Posterior vena cava (tissue), 2 donors: ENCODE measurements around the gene FLCN. TPM values are rescaled to one million over a fixed set of nuclear protein-coding genes. Genes with fewer than 3 reads are reported as not detected.

ENCODE experiments used
- DNase-seq: peaks from one replicate; pipeline ENCODE4 v3.0.0-alpha.2; 2020; ENCODE audit warnings: low spot score
- intact Hi-C, 2 donors: fragments of 100-400 bp; cut with DNase I; formaldehyde crosslinking; loops; one replicate each; pipeline versions ENCODE4 v1.14.1 to v1.14.2; 2022 to 2023
- total RNA-seq, 2 donors: library from RNA; stranded (reverse); fragmentation: NEBNext Ultra II Directional; extraction: Animal tissue kit (Norgen Biotek cat#: 25700); gene quantifications; one replicate each; pipeline ENCODE4 v1.2.1, GENCODE V29; 2021
- donor health status: DM: yes; HTN: yes; CAD: no.
- donor health status: DM: yes; HTN: yes; CAD: no.

The FLCN gene
- total RNA-seq, 2 donors from 2014 or later, result 37.9 to 53.5 TPM

DNA sequence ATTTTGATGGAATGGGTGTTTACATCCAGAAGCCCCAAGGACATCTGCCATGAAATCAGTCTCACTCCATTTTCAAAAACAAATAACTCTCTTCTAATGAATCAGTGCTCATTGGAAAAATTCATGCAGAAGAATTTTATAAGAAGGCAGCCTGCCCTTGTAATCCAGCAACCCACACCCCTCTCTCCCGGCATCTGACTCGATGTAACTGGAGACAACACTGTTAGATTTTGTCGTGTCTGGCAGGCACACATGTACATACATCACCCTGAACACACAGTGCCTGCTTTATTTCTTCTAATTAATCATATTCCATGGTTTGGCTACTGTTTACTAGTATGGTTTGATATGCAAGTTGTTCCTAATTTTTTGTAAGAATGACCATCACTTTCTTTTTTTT, 19.0 kb downstream of the FLCN start:
- intact Hi-C loops, result loop anchor here in 1 of 2 donors (10.0 kb wide), 1 partner anchor 213 kb away; no protein-coding TSS in a partner anchor
- DNase-seq, result no peak

DNA sequence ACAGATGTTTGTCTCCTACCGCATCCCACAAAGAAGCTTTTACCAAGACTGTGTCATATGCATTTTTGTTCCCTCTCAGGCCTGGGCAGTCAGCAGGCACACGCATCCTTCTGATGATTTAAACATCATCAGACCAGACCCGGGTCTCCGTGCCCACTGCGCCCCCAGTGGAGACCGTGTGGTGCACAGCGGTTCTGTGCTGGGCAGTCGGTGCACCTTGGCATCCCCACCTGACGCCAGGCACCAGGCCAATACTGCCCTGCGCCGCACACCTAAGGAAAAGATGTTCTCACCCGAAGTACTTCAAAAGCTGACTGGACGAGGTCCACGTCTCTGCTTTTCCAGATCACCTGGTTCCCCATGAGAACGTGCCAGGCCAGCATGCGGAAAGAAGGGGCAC, 20.2 kb downstream of the FLCN start:
- intact Hi-C loops, result loop anchor here in 1 of 2 donors (10.0 kb wide), 1 partner anchor 212 kb away; no protein-coding TSS in a partner anchor
- no peak for DNase-seq

DNA sequence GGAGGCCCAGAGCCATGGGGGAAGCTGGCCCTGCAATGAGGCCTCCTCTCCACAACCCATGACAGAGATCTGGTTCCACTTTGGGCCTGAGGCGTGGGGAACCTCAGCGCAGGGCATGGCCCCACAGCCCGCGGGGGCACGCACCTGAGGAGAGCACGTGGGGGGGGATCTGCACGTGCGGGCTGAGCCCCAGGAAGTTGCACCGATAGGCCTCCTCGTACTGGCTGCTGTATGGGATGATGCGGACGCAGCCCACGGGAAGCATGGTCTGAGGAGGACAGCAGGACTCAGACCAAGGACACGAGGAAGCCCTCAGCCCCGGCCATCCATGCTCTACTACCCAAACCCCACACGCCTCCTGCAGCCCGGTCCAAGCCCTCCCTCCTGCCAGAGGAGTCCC, 20.7 kb downstream of the FLCN start:
- no peak for DNase-seq

DNA sequence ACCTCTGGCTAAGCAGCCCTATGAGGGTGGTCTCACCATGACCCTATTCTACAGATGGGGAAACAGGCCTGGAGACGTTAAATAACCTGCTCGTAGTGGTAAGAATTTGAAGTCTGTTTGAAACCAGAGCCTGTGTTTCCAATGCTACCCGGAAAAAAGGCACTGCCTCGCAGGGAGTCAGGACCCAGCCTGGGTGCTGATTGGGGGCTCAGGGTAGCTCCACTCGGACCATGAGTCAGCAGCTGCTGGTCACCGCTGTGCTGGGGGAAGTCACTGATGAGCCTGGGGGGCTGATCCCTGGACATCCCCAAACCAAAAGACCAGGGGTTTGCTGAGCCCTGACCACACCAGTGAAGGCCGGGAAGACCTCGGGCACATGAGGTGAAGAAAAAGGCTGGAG, 21.4 kb downstream of the FLCN start:
- intact Hi-C loops, result loop anchor here in 1 of 2 donors (10.0 kb wide), 1 partner anchor 211 kb away; no protein-coding TSS in a partner anchor
- DNase-seq, result no peak

More for the DNA sequence above, 20.7 kb downstream of the FLCN start:
- intact Hi-C loops, result loop anchor here in 1 of 2 donors (10.0 kb wide), 1 partner anchor 211 kb away; no protein-coding TSS in a partner anchor

DNA sequence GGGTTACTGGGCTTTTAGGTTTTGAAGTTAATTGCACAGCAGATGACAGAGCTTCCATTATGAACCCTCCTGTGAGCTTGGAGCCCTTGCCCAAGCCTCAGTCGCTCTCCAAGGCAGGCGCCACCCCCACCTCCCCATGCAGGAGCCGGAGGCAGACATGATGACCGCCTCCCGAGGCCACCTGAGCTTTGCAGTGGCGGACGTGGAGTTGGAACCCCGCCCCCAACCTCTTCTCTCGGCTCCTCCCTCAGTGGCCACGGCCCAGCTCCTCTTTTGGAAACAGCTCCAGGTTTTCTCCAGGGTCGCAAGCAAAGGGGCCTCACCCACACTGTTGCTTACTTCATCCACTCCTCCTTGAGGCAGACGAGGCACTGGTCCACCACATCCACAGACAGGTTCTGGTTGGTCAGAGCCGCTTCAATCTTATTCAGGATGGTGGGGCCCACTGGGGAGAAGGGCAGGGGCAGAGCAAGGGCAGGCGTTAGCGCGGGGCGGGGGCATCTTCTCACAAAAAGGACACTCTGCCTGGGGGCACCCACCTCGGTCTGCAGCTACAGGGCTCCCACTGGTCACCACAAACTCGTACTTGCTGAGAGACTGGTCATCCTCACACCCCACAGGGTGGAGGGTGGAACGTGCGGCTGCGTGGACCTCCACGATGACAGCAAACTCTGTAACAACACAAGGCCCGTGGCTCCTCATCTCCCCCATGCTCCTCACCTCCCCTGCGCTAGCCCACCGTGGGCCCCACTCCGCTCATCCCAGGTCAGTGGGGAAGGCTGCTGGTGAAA, 22.1 kb downstream of the FLCN start:
- DNase-seq, result no peak
- intact Hi-C loops, result loop anchor here in 1 of 2 donors (10.0 kb wide), 1 partner anchor 210 kb away; no protein-coding TSS in a partner anchor

DNA sequence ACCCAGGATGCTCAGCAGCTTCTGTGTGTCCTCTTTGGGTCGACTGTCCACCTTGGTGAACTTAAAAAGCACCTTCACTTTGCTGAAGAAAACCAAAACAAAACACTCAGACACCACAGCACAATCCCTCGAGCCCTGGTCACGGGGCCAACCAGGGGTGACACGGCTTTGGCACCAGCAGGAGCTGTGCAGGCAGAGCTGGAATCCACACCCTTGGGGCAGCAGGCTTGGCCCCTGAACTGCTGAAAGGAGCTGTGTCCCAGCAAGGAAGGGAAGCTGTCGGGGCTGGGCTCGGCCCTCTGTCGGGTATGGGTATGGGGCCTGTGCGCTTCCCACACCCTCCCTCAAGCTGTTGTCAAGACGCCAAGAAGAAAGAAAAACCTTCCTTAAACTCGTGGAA, 23.2 kb downstream of the FLCN start:
- DNase-seq, result no peak
- intact Hi-C loops, result loop anchor here in 1 of 2 donors (10.0 kb wide), 1 partner anchor 209 kb away; no protein-coding TSS in a partner anchor

DNA sequence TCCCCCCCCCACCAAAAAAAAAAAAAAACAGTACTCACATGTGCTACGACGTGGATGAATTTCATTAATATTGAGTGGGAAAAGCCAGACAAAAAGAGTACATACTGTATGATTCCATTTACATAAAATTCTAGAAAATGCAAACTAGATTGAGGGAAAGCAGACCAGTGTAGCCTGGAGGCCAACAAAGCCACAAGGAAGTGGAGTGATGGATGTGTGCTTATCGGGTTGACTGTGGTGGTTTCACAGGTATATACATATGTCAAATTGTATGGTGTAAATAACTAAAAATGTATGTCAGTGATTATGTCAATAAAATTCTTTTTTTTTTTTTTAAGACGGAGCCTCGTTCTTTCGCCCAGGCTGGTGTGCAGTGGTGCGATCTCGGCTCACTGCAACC, 29.0 kb downstream of the FLCN start:
- no peak for DNase-seq
- intact Hi-C loops, result loop anchor here in 1 of 2 donors (10.0 kb wide), 1 partner anchor 203 kb away; no protein-coding TSS in a partner anchor

DNA sequence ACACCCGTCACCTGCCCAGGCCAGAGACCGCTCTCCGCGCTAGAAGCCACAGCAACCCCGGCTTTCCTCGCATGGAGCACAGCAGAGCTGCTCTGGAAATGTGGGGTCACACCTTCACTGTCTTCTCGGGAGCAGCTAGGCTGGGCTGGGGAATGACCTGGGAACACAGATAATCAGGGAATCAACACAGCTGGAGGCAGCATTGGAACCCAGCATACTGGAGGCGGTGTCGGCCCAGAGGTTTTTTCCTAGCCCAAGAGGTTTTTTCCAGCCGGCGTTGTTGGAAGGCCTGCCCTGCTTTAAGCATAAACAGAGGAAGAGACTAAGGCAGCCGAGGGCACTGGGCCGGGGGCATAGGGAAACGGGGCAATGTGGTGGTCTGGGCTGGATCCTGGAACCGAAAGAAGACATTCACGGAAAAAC, 30.0 kb downstream of the FLCN start:
- intact Hi-C loops, result loop anchor here in 1 of 2 donors (10.0 kb wide), 1 partner anchor 202 kb away; no protein-coding TSS in a partner anchor
- DNase-seq, result no peak

DNA sequence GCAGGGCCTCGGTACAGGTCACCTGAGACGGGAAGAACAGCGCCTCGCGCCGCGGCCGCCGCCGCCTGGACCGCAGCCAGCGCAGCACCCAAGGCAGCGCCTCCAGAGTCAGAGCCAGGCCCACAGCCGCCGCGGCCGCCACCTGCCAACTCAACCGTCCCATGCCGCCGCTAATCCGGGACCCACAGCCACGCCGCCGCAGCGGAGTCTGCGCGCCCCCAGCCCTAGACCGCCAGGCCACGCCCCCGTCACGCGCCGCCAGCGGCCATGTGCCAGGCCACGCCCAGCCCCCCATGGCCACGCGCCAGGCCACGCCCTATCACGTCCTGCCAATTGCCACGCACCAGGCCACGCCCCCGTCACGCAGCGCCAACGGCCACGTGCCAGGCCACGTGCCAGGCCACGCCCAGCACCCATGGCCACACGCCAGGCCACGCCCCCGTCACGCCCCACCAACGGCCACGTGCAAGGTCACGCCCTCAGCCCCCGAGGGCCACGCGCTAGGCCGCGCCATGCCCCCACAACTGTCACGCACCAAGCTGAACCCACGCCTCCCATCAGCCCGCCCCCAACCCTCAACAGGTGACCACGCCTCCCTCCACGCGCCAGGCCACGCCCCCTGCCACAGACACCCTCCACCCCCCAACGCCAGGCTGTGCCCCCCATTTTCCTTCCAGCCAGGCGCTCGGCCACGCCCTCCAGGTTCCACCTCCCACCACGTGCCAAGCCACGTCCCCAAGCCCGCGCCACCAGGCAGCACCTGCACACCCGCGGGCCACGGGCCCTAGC, 30.6 kb downstream of the FLCN start, which contains the start of gene PLD6:
TSS of gene PLD6 (minus strand) at position 210 of the 789 bp plus-strand sequence. CDS start at position 163, 47 bp downstream.
- DNase-seq, result peak; percentile 95
- intact Hi-C loops, result loop anchor here in 1 of 2 donors (10.0 kb wide), 1 partner anchor 202 kb away; no protein-coding TSS in a partner anchor

DNA sequence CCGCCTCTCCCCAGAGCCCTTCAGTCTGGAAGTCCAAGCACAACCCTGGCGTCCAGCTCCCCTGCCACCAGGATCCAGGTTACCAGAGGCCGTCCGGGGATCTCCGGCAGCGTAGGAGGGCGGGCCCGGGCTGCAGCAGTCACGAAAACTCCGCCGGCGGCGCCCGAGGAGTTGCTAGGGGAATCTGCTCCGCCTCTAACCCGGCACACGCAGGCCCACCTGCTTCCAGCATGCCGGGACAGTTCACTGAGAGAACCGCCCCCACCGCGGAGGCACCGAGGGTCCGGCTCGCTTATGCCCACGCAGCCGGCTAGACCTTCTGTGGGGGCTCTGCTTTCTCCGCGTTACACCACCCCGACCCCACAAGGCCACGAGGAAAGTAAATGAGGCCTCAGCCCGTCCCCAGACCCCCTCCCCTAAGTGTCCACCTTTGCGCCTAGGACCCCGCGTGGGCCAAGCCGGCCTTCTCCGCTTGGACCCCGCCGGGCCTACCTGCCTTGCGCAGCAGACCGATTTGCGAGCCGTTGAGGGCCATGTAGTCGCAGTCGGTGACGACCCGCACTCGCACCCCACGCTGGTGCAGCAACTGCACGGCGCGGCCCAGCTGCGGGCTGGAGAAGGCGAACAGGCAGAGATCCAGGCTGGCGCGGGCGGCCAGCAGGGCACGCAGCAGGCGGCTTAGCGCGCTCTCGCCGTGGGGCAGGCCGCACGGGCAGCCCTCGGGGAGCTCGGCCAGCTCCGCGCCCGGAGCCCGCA, 31.4 kb downstream of the FLCN start:
- intact Hi-C loops, result loop anchor here in 1 of 2 donors (10.0 kb wide), 1 partner anchor 201 kb away; no protein-coding TSS in a partner anchor
- peak; percentile 88 for DNase-seq

DNA sequence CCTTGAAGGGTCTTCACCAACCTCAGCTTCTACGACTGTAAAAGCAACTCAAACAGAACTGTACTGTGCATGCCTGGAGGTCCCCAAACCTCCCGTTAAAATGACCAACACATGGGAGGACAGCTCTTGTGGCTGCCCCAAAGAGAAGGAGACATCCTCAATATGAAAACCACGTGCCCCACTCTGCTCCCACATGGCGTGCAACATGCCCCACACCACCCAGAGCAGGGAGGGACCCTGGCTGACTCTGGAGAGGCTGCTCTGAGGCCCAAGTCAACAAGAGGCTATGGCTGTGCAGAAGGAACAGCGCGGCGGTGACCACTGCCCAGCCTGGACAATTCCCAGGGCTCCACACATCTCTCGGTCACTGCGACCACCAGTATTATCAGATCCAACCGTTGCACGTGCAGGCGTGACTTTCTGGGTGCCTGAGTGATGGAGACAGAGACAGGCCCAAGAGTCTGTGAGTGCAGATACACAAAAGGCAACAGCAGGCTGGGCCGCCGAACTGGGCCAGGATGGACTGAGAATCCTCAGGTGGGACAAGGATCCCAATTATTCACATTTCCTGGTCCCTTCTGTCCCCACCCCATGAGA, 32.2 kb downstream of the FLCN start:
- intact Hi-C loops, result loop anchor here (5.0 to 10.0 kb wide), 2 partner anchors 33 to 200 kb away; partner anchors contain the start of gene FLCN (in 1 of the 2)
- DNase-seq, result no peak

DNA sequence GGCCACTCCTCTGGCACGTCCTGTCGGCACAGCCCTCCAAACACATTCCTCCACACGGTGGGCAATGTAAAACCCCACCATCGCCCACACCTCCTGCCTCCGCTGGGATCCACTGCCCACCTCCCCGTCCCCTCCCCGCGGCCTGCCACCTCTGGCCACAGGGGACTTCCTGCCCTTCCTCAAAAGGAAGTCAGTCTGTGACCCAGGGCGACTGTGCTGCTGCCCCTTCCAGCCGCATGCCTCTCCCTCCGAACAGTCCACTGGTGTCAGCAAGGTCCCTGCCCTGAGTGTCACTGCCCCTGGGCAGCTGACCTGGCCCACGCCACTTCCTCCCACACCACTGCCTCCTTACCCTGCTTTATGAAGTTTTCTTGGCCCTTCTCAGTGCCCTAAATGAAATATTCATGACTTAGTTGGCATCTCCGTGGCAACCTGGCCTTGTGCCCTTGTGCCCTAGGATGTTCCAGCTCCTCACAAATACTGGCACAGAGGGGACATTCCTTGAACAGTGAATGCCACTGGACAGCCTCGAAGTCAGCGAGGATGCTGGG, 32.9 kb downstream of the FLCN start:
- intact Hi-C loops, result loop anchor here (5.0 to 10.0 kb wide), 2 partner anchors 33 to 199 kb away; partner anchors contain the start of gene FLCN (in 1 of the 2)
- no peak for DNase-seq

DNA sequence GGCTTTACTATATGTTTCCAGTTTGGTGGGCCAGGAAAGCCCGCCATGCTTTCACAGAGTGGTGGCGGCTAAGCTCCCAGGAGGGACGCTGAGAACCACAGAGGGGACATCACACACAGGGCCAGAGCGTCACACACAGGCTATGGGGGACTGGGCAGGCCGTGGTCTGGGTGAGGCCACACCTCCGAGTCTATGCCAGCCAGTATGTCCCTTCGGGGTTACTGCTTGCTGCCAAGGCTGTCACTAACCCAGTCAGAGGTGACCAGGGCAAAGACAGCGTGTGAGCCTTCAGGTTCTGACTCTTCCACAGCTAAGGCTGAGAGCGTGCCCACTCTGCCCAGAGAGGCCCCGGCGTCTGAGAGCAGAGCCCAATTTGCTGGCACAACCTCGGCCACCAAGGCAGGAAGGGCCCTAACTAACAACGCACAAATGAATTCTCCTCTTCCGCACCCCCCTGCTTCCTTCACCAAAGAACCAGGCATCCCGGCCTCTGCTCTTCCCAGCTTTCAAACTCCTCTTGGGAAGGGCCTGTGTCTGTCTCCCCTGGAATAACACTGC, 33.7 kb downstream of the FLCN start:
- intact Hi-C loops, result loop anchor here (5.0 to 10.0 kb wide), 2 partner anchors 34 to 198 kb away; partner anchors contain the start of gene FLCN (in 1 of the 2)
- no peak for DNase-seq

DNA sequence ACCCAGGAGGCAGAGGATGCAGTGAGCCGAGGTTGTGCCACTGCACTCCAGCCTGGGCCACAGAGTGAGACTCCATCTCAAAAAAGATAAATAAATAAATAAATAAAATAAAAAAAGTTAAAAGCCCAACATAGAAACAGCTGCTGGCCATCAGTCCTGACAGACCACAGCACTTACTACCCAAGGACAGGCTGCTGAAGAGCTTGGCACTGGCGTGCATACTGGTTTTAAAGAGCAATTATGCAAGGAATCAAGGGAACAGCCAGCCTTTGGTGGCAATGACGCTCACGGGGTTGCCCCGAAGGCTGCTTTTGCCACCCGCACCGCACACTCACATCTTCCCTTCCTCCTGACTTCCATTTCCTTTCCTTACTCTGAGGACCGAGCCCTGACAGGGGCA, 35.1 kb downstream of the FLCN start:
- DNase-seq, result no peak
- intact Hi-C loops, result loop anchor here (5.0 to 10.0 kb wide), 2 partner anchors 35 to 197 kb away; partner anchors contain the start of gene FLCN (in 1 of the 2)

DNA sequence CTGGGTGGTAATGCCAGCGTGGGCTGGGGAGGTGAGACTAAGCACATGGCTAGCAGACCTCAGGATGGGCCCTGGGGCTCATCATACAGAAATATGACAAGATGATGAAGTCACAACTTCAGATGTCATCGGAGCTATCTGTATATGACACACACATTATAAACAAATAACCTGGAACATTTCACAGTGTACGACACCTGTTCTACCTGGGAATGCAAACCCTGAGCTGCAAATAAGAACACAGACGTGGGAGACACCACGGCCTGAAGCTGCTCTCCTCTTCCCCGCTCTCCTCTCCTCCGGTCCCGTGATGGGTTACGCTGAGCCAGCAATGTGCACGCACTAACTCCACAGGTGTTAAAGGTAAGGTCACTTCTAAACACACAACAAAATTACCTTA, 35.7 kb downstream of the FLCN start:
- intact Hi-C loops, result loop anchor here (5.0 to 10.0 kb wide), 2 partner anchors 36 to 196 kb away; partner anchors contain the start of gene FLCN (in 1 of the 2)

DNA sequence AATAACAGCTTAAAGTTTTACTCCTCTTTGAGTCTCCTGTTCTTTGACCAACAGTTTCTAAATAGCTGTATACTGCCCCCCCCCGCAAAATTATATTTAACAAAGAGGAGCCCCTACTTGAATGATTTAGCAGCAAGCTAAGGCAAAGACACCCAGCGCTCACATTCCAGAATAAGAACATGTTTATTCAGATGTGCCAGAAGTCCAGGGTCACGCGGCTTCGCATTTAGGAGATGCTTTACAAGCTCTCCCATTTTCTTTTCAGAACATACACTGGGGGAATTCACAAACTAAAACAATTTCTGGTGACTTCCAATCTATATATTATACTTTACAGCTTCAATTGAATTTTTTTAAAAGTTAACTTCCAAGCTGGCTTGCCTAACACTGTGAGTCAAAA, 36.1 kb downstream of the FLCN start:
- intact Hi-C loops, result loop anchor here (5.0 to 10.0 kb wide), 2 partner anchors 36 to 196 kb away; partner anchors contain the start of gene FLCN (in 1 of the 2)
- DNase-seq, result no peak

More for the DNA sequence above, 35.7 kb downstream of the FLCN start:
- DNase-seq, result no peak

DNA sequence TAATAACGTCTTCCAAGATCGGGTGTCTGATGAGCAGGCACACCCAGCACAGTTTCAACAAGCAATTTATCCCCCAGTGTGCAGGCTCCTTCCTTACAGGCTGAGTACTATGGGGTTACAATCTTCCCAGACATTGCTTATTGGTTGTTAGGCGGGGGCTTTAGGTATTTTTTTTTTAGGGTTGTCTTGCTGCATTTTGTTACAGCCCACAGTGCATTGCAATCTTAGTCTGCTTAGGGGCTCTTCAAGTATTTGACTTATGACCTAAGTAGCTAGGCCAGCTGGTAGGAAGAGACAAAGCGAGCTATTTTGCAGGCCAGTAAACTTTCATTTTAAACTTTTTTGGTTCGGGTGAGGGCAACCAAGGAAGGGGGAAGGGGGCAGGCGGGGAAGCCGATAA, 36.7 kb downstream of the FLCN start:
- intact Hi-C loops, result loop anchor here (5.0 to 10.0 kb wide), 2 partner anchors 37 to 196 kb away; partner anchors contain the start of gene FLCN (in 1 of the 2)
- no peak for DNase-seq
